MCF 10A (cell line): Measurements from ENCODE around the gene ST3GAL3. TPM values are rescaled to one million over a fixed set of nuclear protein-coding genes. Genes with fewer than 3 reads are reported as not detected.

Experiments
- BruUV-seq: library from RNA; stranded (reverse); fragments of 400-500 nt; replicated peaks from 2 replicates; lab custom pipeline; 2021; lab: Mats Ljungman, UMichigan
- CTCF ChIA-PET: fragments of 300-600 bp; sonication (Branson Sonifier 250); formaldehyde crosslinking; extraction: SDS; loops from one replicate; lab custom pipeline; 2021; ENCODE audit warnings: antibody characterized with exemption, inconsistent platforms; lab: Yijun Ruan, JAX
- POLR2A ChIA-PET: fragments of 300-600, 350-650 bp; sonication (Branson Sonifier 250); formaldehyde crosslinking; extraction: SDS; loops from one replicate; lab custom pipeline; 2020; ENCODE audit warnings: antibody characterized with exemption, inconsistent platforms; lab: Yijun Ruan, JAX
- DNase-seq: peaks from one replicate; pipeline ENCODE4 v3.0.0-alpha.2; 2018; ENCODE audit not compliant: unreplicated experiment
- H3K27ac Mint-ChIP-seq: one replicate; pipeline ENCODE4 v1.8.0; 2022; ENCODE audit warnings: mild to moderate bottlenecking, low read depth, mixed read lengths; ENCODE audit not compliant: unreplicated experiment
- H3K27me3 Mint-ChIP-seq: one replicate; pipeline ENCODE4 v1.8.0; 2022; ENCODE audit warnings: mixed read lengths; ENCODE audit not compliant: insufficient read depth, unreplicated experiment
- H3K36me3 Mint-ChIP-seq: one replicate; pipeline ENCODE4 v1.8.0; 2022; ENCODE audit warnings: mild to moderate bottlenecking, moderate library complexity, mixed read lengths; ENCODE audit not compliant: insufficient read depth, unreplicated experiment
- H3K4me1 Mint-ChIP-seq: one replicate; pipeline ENCODE4 v1.8.0; 2022; ENCODE audit warnings: mixed read lengths; ENCODE audit not compliant: insufficient read depth, unreplicated experiment
- H3K4me3 Mint-ChIP-seq: one replicate; pipeline ENCODE4 v1.8.0; 2022; ENCODE audit warnings: mild to moderate bottlenecking, moderate library complexity, mixed read lengths; ENCODE audit not compliant: unreplicated experiment
- H3K9me3 Mint-ChIP-seq: one replicate; pipeline ENCODE4 v1.8.0; 2022; ENCODE audit warnings: mixed read lengths; ENCODE audit not compliant: unreplicated experiment
- CTCF ChIP-seq: fragments of 200-600 bp; IDR thresholded peaks from one replicate; pipeline ENCODE4 v1.8.0; 2022; ENCODE audit warnings: antibody characterized with exemption, mild to moderate bottlenecking; ENCODE audit not compliant: unreplicated experiment
- intact Hi-C: fragments of 100-400 bp; cut with micrococcal nuclease; formaldehyde crosslinking; loops from 2 replicates; pipeline ENCODE4 v1.14.1; 2022
- total RNA-seq: library from RNA; stranded (reverse); gene quantifications from 2 replicates; pipeline ENCODE4 v1.2.3, GENCODE V29; 2022

The ST3GAL3 gene
- total RNA-seq, 1 experiment from 2014 or later = 24.2 TPM

DNA sequence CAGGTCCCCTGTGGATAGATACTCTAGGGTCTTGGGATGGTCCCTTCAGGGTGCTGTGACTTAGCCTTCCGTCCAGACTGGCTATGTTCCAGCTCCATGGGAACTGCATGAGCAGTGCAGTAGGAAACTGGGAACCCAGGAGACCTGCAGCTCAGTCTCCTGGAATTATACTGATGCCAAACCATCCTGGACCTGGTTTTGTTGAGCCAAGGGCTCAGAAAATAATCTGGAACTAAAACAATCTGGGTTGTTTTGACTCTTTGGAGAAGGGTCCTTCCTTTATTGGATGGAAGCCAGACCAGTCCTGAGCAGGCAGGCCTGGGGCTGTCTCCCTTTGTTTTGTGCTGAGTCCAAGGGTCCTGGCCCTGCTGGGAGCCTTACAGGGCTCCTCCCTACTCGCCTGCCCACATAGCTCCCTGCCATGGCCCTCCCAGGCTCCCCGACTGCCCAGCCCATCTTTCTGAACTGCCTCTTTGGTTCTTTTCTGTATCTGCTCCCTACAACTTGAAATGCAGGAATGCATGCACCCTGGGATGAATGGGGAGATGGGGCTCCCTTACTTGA, 240.6 kb downstream of the ST3GAL3 start:
- Mint-ChIP-seq H3K9me3 (no peaks in the 10 kb centered on the region), H3K27ac (peak overlapping the region; percentile 99), H3K4me1 (peaks cover 30% of the 10 kb centered on the region), H3K36me3 (peaks cover 11% of the 10 kb centered on the region), H3K27me3 (no peaks in the 10 kb centered on the region), H3K4me3 (peak overlapping the region; percentile 99)
- intact Hi-C loops = no loop called here
- DNase-seq = no peak
- no peak for TF ChIP-seq CTCF
- POLR2A ChIA-PET = interaction anchor here (0.6 to 3.8 kb wide), 5 partner anchors 15 to 870 kb away, joined by 3 to 28 read pairs (median 4); partner anchors contain the start of genes ATP6V0B and DPH2
- CTCF ChIA-PET = interaction anchor here (1.0 to 3.9 kb wide), 4 partner anchors 19 to 184 kb away, joined by 3 to 34 read pairs (median 8); no protein-coding TSS in a partner anchor
- no TSS peak for BruUV-seq

GRCh38 chr1:43949678-43950077, 242.3 kb downstream of the ST3GAL3 start:
- H3K27me3 Mint-ChIP-seq = no peaks in the 10 kb centered on the region
- no peak for DNase-seq
- H3K4me3 Mint-ChIP-seq = no peak overlapping the region
- peaks cover 30% of the 10 kb centered on the region for H3K4me1 Mint-ChIP-seq
- no peak overlapping the region for H3K27ac Mint-ChIP-seq
- ChIA-PET CTCF (interaction anchor here (2.4 kb wide), 1 partner anchor 15 kb away, joined by 16 read pairs; the partner anchor contains the start of gene ARTN), POLR2A (interaction anchor here (1.1 to 2.0 kb wide), 3 partner anchors 15 to 25 kb away, joined by 3 to 12 read pairs (median 3); partner anchors contain the start of gene ATP6V0B)
- intact Hi-C loops = no loop called here
- peaks cover 5% of the 10 kb centered on the region for H3K36me3 Mint-ChIP-seq
- TF ChIP-seq CTCF = no peak
- no TSS peak for BruUV-seq
- no peaks in the 10 kb centered on the region for H3K9me3 Mint-ChIP-seq

- no peaks in the 10 kb centered on the region for H3K27me3 Mint-ChIP-seq
- H3K9me3 Mint-ChIP-seq = no peaks in the 10 kb centered on the region
- ChIA-PET CTCF (interaction anchor here (0.7 to 2.4 kb wide), 5 partner anchors 16 to 424 kb away, joined by 3 to 16 read pairs (median 3); partner anchors contain the start of gene ARTN), POLR2A (interaction anchor here (1.4 kb wide), 1 partner anchor 13 kb away, joined by 3 read pairs; no protein-coding TSS in a partner anchor)
- no TSS peak for BruUV-seq
- H3K4me1 Mint-ChIP-seq = peaks cover 17% of the 10 kb centered on the region
- intact Hi-C loops = no loop called here
- no peak for TF ChIP-seq CTCF
- DNase-seq = no peak
- H3K4me3 Mint-ChIP-seq = no peak overlapping the region
- H3K27ac Mint-ChIP-seq = no peak overlapping the region
- peaks cover 2% of the 10 kb centered on the region for H3K36me3 Mint-ChIP-seq
Measured at GRCh38 chr1:43951021-43951985, 244.0 kb downstream of the ST3GAL3 start.
